PC-3 (cell line): Measurements from ENCODE around the gene CACNA1A. TPM values are rescaled to one million over a fixed set of nuclear protein-coding genes. Genes with fewer than 3 reads are reported as not detected.
A peak's percentile ranks its signal among the peaks of the same experiment; 100 is the strongest.

Experiments
- ATAC-seq: fragments of 200-7000 bp; cut with Tn5 transposase; 2 replicates; pipeline ENCODE4 v1.9.1; 2020; ENCODE audit warnings: mild to moderate bottlenecking, moderate library complexity
- BruUV-seq: library from RNA; stranded (reverse); fragments of 400-500 nt; replicated peaks from 2 replicates; lab custom pipeline; 2021; lab: Mats Ljungman, UMichigan
- CTCF ChIA-PET: fragments of 300-600 bp; sonication (Branson Sonifier 250); formaldehyde crosslinking; loops from one replicate; lab custom pipeline; 2022; ENCODE audit warnings: antibody characterized with exemption; lab: Charles Lee
- POLR2A ChIA-PET: fragments of 300-600 bp; sonication (Branson Sonifier 250); formaldehyde crosslinking; loops from one replicate; lab custom pipeline; 2022; ENCODE audit warnings: antibody characterized with exemption; ENCODE audit not compliant: unreplicated experiment; lab: Charles Lee
- DNase-seq: peaks from one replicate; pipeline ENCODE4 v3.0.0-alpha.2; 2015
- H2AFZ ChIP-seq: fragments of 300-600 bp; sonication (generic); 2 replicates; pipeline ENCODE4 v1.6.0; 2016; ENCODE audit warnings: antibody characterized with exemption, low read length
- H3F3A ChIP-seq: fragments of 300-600 bp; sonication (generic); one replicate; pipeline ENCODE4 v1.6.0; 2017; ENCODE audit warnings: antibody characterized with exemption, low read length, control low read depth, mild to moderate bottlenecking; ENCODE audit not compliant: unreplicated experiment
- H3K27ac ChIP-seq: fragments of 300-600 bp; sonication (generic); 2 replicates; pipeline ENCODE4 v1.5.1; 2016; ENCODE audit warnings: mild to moderate bottlenecking, low read length
- H3K27me3 ChIP-seq: fragments of 300-600 bp; sonication (generic); 2 replicates; pipeline ENCODE4 v1.6.1; 2016; ENCODE audit warnings: low read length, mixed read lengths
- H3K36me3 ChIP-seq: fragments of 300-600 bp; sonication (generic); 2 replicates; pipeline ENCODE4 v1.6.1; 2016; ENCODE audit warnings: low read depth, mixed run types, low read length, mixed read lengths
- H3K4me1 ChIP-seq: fragments of 300-600 bp; sonication (generic); 2 replicates; pipeline ENCODE4 v1.5.1; 2016; ENCODE audit warnings: low read length; ENCODE audit not compliant: insufficient read depth
- H3K4me2 ChIP-seq: fragments of 300-600 bp; sonication (generic); 2 replicates; pipeline ENCODE4 v1.6.0; 2016; ENCODE audit warnings: low read length
- H3K4me3 ChIP-seq: fragments of 300-600 bp; sonication (generic); 2 replicates; pipeline ENCODE4 v1.5.1; 2016; ENCODE audit warnings: mild to moderate bottlenecking, low read length, mixed read lengths
- H3K79me2 ChIP-seq: fragments of 300-600 bp; sonication (generic); 2 replicates; pipeline ENCODE4 v1.6.1; 2017; ENCODE audit warnings: low read length, mixed read lengths
- H3K9ac ChIP-seq: fragments of 300-600 bp; sonication (generic); 2 replicates; pipeline ENCODE4 v1.6.0; 2016; ENCODE audit warnings: mild to moderate bottlenecking, low read length
- H3K9me2 ChIP-seq: fragments of 300-600 bp; sonication (generic); replicated peaks from 2 replicates; pipeline ENCODE4 v1.6.1; 2016; ENCODE audit warnings: mixed run types, low read length, mixed read lengths
- H3K9me3 ChIP-seq: fragments of 300-600 bp; sonication (generic); 2 replicates; pipeline ENCODE4 v1.6.1; 2016; ENCODE audit warnings: low read length, mixed read lengths
- H4K20me1 ChIP-seq: fragments of 300-600 bp; sonication (generic); 2 replicates; pipeline ENCODE4 v1.6.1; 2016; ENCODE audit warnings: low read length, mixed read lengths
- EZH2 ChIP-seq: fragments of 300-600 bp; sonication (generic); IDR thresholded peaks from one replicate; pipeline ENCODE4 v1.6.1; 2017; ENCODE audit warnings: antibody characterized with exemption, mild to moderate bottlenecking, low read length; ENCODE audit not compliant: unreplicated experiment
- EZH2phosphoT487 ChIP-seq: fragments of 300-600 bp; sonication (generic); IDR thresholded peaks from 2 replicates; pipeline ENCODE4 v1.6.1; 2018; ENCODE audit warnings: mild to moderate bottlenecking, antibody characterized with exemption, low read length, borderline replicate concordance
- intact Hi-C: fragments of 100-400 bp; cut with micrococcal nuclease; formaldehyde crosslinking; loops from 2 replicates; pipeline ENCODE4 v1.9.0; 2023
- total RNA-seq: library from RNA; depleted of rRNA; stranded (reverse); fragments of >200 nt; gene quantifications from 2 replicates; pipeline ENCODE4 v1.2.3, GENCODE V29; 2014
- TF ChIP-seq, protein P1 (sequence below): fragments of 300-600 bp; sonication (generic); conservative IDR thresholded peaks from 2 replicates; pipeline ENCODE4 v1.5.1; 2017; ENCODE audit warnings: antibody characterized with exemption, low read depth, mild to moderate bottlenecking, low read length

The CACNA1A gene
- total RNA-seq, 1 experiment from 2014 or later = 0.62 TPM

DNA sequence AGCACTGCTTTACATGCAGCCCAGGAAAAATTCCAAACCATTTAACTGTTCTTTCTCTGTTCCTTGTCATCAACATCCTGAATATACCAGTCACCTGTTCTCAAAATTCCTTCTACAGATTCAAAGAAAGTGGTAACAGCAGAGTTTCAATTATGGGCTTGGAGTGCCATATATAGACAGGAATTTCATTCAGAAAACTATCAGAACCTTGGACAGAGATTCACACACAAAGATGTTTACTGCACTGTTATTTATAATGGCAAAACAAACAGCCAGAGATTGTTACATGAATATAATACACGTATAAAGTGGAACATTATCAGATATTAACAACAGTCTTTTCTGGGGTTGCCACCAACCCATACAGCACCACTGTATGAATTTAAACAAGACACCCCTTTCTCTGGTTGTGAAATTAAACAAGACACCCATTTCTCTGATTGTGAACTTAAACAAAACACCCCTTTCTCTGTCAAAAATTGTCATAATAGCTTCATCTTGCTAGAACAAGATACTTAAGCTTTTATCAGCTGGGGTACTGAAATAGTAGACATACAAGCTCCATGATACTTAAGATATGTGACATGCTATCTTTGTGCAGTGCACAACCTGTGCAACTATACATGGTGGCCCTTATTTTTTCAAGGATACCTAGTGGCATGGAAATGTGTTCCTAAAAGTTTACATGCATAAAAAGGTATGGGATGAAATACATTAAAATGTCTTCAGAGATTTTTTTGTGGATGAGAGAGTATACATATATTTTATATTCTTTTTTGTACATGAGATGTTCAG is 12.6 kb downstream of the CACNA1A start:
- Histone ChIP-seq H2AFZ (no peak overlapping the region), H3K4me2 (no peak overlapping the region), H4K20me1 (no peaks in the 10 kb centered on the region), H3K9me2 (no peaks in the 10 kb centered on the region), H3K36me3 (no peaks in the 10 kb centered on the region), H3F3A (no peaks in the 10 kb centered on the region), H3K9me3 (no peaks in the 10 kb centered on the region), H3K4me1 (no peaks in the 10 kb centered on the region), H3K79me2 (no peaks in the 10 kb centered on the region), H3K4me3 (no peak overlapping the region), H3K9ac (no peak overlapping the region), H3K27ac (no peak overlapping the region), H3K27me3 (peaks cover 51% of the 10 kb centered on the region)
- BruUV-seq = no TSS peak
- ATAC-seq (no peak), DNase-seq (peak; percentile 37)
- TF ChIP-seq, protein P1, sequence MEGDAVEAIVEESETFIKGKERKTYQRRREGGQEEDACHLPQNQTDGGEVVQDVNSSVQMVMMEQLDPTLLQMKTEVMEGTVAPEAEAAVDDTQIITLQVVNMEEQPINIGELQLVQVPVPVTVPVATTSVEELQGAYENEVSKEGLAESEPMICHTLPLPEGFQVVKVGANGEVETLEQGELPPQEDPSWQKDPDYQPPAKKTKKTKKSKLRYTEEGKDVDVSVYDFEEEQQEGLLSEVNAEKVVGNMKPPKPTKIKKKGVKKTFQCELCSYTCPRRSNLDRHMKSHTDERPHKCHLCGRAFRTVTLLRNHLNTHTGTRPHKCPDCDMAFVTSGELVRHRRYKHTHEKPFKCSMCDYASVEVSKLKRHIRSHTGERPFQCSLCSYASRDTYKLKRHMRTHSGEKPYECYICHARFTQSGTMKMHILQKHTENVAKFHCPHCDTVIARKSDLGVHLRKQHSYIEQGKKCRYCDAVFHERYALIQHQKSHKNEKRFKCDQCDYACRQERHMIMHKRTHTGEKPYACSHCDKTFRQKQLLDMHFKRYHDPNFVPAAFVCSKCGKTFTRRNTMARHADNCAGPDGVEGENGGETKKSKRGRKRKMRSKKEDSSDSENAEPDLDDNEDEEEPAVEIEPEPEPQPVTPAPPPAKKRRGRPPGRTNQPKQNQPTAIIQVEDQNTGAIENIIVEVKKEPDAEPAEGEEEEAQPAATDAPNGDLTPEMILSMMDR = no peak
- TF ChIP-seq EZH2 (no peak), EZH2phosphoT487 (no peak)
- intact Hi-C loops = no loop called here
- CTCF ChIA-PET = no interaction called here
- POLR2A ChIA-PET = no interaction called here

DNA sequence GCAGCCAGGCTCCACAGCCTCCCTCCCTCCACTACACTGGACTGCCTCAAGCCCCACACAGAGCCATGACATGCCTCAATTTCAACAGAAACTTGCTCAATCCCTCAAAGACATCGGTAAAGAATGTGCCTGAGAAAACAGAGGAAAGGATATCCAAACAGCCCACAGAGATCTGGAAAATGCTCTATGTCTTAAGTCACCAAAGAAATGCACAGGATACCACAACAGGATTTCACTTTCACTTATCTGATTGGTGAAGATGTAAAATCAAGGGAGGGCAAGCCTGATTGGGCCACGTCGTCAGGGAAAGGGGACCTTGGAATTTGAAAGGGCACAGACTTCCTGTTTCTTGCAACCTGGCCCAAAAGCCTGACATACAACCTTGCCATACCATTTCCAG is 14.2 kb downstream of the CACNA1A start:
- intact Hi-C loops = no loop called here
- CTCF ChIA-PET = no interaction called here

More for the DNA sequence above, 14.2 kb downstream of the CACNA1A start:
- Histone ChIP-seq H3F3A (no peaks in the 10 kb centered on the region), H3K9ac (no peak overlapping the region), H3K9me2 (no peaks in the 10 kb centered on the region), H4K20me1 (no peaks in the 10 kb centered on the region), H3K27ac (no peak overlapping the region), H3K27me3 (peaks cover 52% of the 10 kb centered on the region), H2AFZ (no peak overlapping the region), H3K36me3 (no peaks in the 10 kb centered on the region), H3K4me1 (no peaks in the 10 kb centered on the region), H3K79me2 (no peaks in the 10 kb centered on the region), H3K9me3 (no peaks in the 10 kb centered on the region), H3K4me3 (no peak overlapping the region), H3K4me2 (no peak overlapping the region)
- no TSS peak for BruUV-seq
- TF ChIP-seq, protein P1 = no peak
- TF ChIP-seq EZH2phosphoT487 (no peak), EZH2 (no peak)
- DNase-seq (peak; percentile 6), ATAC-seq (no peak)
- POLR2A ChIA-PET = no interaction called here
